ENCODE measurements around the gene DMWD. TPM values are rescaled to one million over a fixed set of nuclear protein-coding genes. Genes with fewer than 3 reads are reported as not detected.

The DMWD gene
- total RNA-seq, 1 donor from 2014 or later: 13.9 TPM

DNA sequence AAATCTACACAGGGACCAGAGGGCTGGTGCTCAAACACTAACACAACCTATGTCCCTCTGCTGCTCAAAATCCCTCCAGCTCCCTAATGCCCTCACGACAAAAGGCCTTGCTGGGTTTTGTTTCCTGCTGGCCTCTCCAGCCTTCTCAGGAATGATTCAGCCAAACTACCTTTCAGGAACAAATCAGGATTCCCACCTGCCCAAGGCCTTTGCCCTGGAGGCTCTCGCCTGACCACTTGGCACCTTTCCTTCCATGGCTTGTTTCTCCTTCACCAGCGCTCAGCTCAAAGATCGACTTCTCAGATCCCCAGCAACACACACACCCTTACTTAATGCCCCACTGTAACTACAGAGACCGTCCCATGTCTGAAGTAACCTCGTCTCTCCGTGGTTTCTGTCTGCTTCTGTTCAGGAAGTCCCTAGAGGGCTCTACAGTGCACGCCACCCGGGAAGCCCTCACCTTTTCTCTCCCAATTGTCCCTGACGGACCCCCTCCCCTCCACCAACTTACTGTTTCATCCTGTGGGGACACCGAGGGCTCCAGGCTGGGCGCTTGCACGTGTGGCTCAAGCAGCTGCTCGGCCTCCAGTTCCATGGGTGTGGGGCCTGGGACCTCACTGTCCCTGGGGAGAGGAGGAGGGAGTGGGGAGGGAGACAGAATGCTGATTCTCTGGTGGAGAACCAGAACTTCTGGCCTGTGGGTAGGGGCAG is 20.4 kb downstream of the DMWD start:
- DNase-seq (ENCODE audit: low spot score) (no peak), ATAC-seq (no peak)

GRCh38 chr19:45771311-45771933 is 21.2 kb downstream of the DMWD start:
- ATAC-seq (no peak), DNase-seq (ENCODE audit: low spot score) (peak; percentile 63)

DNA sequence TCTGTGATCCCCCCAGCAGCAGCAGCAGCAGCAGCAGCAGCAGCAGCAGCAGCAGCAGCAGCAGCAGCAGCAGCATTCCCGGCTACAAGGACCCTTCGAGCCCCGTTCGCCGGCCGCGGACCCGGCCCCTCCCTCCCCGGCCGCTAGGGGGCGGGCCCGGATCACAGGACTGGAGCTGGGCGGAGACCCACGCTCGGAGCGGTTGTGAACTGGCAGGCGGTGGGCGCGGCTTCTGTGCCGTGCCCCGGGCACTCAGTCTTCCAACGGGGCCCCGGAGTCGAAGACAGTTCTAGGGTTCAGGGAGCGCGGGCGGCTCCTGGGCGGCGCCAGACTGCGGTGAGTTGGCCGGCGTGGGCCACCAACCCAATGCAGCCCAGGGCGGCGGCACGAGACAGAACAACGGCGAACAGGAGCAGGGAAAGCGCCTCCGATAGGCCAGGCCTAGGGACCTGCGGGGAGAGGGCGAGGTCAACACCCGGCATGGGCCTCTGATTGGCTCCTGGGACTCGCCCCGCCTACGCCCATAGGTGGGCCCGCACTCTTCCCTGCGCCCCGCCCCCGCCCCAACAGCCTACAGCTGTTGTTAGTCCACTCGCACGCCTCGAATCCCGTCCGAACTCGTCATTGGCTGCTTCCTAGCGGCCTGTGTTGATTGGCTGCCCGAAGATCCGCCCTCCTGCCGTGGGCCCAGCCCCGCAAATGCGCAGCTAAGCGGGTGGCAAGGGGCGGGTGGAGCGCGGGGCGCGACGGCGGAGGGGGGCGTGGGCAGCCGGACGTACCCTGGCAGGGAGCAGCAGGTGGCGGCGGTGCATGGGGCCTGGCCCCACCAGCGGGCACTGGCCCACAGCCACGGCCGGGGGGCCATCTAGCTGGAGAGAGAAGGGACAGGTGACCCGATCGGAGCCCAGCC is 22.2 kb downstream of the DMWD start:
- DNase-seq (ENCODE audit: low spot score): peak; percentile 98
- peak; percentile 71 for ATAC-seq

DNA sequence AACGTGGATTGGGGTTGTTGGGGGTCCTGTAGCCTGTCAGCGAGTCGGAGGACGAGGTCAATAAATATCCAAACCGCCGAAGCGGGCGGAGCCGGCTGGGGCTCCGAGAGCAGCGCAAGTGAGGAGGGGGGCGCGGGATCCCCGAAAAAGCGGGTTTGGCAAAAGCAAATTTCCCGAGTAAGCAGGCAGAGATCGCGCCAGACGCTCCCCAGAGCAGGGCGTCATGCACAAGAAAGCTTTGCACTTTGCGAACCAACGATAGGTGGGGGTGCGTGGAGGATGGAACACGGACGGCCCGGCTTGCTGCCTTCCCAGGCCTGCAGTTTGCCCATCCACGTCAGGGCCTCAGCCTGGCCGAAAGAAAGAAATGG is 22.8 kb downstream of the DMWD start:
- peak; percentile 1 for ATAC-seq
- peak; percentile 72 for DNase-seq (ENCODE audit: low spot score)

DNA sequence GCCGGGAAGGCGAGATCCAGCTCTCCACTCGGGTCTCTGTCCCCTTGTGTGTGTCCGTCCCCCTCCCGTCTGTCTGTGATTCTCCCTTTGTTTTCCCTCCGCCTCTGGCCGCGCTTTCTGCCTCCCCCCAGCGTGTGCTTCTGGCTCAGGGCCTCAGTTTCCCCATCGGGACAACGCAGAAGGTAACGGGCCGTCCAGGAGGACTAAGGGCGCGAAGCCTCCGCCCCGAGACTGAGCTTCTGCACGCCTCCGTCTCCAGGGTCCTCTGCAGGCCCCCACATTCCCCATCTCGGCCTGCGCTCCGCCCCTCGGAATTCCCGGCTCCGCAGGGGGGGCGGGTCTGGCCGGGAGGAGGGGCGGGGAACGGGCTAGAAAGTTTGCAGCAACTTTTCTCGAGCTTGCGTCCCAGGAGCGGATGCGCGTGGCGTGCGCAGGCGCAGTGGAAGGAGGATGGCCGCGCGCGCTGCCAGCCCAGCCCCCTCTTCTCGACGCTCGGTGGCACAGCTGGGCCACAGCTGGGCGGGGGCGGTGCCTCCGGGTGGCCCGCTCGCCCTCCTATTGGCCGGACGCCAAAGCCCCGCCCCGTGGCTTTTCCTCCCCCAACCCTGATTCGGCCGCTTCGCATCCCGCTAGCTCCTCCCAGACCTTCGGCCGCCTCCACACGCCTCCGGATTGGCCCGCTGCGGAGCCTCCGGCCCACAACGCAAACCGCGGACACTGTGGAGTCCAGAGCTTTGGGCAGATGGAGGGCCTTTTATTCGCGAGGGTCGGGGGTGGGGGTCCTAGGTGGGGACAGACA is 23.5 kb downstream of the DMWD start, which contains the start of gene SIX5:
TSS of gene SIX5 (minus strand) at position 269 of the 799 bp plus-strand sequence. CDS start 408 bp downstream, outside the sequence.
- peak; percentile 99 for DNase-seq (ENCODE audit: low spot score)
- peak; percentile 61 for ATAC-seq

GRCh38 chr19:45768655-45768983 is 24.0 kb downstream of the DMWD start:
- ATAC-seq (no peak), DNase-seq (ENCODE audit: low spot score) (peak; percentile 67)

- ATAC-seq (peak; percentile 9), DNase-seq (ENCODE audit: low spot score) (peak; percentile 81)
Observed at GRCh38 chr19:45767881-45768654, 24.6 kb downstream of the DMWD start.

GRCh38 chr19:45767410-45767880 is 25.2 kb downstream of the DMWD start:
- ATAC-seq (peak; percentile 2), DNase-seq (ENCODE audit: low spot score) (peak; percentile 77)

DNA sequence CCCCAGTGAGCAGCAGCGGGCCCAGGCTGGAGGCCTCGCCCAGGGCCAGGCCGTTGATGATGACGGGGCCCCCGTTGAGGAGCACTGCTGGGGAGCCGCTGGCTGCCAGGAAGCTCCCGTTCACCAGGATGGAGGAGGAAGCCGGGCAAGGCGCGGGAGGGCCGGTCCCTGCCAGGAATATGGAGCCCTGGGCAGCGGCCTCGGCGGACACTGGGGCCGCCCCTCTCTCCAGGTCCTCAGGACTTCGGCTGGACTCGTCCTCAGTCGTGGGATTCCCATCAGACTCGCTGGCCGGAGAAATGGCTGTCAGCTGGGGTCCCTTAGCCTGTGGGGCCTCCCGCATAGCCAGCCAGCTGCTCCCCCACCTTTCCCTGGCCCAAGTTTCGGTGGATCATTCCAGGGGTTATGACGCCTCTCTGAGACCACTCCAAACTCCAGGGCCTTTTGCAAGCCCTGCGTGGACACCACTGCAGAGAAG is 25.7 kb downstream of the DMWD start:
- ATAC-seq: no peak

DNA sequence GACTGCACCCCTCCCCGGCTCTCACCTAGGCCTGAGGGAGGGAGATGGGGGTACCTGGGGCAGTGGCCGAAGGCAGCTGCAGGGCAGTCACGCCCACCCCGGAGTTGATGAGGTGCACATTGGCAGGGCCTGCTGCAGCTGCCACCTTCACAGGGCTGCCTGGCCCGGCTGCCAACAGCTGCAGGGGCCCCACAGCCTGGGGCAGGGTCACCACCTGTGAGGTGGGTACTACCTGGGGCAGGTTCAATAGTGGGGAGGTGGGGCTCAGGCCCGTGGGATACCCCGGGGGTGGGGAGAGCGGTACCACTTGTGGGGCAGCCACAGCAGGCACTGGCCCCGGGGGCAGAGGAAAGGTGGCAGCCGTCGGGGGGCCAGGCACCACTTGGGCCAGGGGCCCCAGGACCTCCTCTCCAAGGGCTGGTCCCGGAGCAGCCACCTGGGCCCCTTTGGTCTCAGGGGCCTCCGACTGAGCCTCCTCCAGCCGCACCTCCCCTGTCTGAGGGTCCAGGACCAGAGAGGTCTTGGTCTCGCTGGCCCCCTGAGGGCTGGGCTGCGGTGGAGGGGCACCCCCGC is 26.3 kb downstream of the DMWD start:
- ATAC-seq: no peak

More for the DNA sequence above, 25.7 kb downstream of the DMWD start:
- DNase-seq (ENCODE audit: low spot score): no peak

GRCh38 chr19:45765702-45766295 is 26.8 kb downstream of the DMWD start:
- DNase-seq (ENCODE audit: low spot score): no peak
- ATAC-seq: no peak

More for the DNA sequence above, 26.3 kb downstream of the DMWD start:
- no peak for DNase-seq (ENCODE audit: low spot score)

- no peak for DNase-seq (ENCODE audit: low spot score)
- ATAC-seq: no peak
Observed at GRCh38 chr19:45764945-45765701, 27.5 kb downstream of the DMWD start.

DNA sequence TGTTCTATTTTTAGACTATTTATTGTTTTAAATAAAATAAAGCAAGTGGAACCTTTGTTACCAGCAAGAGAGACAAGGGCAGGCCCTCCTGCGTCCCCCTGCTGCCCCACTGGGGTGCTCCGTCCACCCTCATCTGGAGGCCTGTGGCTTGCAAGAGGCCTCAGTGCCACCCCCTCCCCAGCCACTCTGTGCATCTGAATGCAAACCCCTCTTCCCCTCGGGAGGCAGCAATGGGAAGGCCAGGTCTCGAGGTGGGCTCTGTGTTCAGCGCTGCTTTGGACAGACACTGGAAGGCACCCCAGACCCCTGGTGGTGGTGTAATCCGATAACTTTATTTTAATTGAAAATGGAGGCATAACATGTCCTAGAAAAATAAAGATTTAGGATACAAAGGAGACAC is 28.2 kb downstream of the DMWD start:
- ATAC-seq (no peak), DNase-seq (ENCODE audit: low spot score) (no peak)

GRCh38 chr19:45763691-45764294 is 28.9 kb downstream of the DMWD start:
- ATAC-seq (no peak), DNase-seq (ENCODE audit: low spot score) (no peak)

- ATAC-seq (no peak), DNase-seq (ENCODE audit: low spot score) (no peak)
Observed at GRCh38 chr19:45762870-45763631, 29.6 kb downstream of the DMWD start.

DNA sequence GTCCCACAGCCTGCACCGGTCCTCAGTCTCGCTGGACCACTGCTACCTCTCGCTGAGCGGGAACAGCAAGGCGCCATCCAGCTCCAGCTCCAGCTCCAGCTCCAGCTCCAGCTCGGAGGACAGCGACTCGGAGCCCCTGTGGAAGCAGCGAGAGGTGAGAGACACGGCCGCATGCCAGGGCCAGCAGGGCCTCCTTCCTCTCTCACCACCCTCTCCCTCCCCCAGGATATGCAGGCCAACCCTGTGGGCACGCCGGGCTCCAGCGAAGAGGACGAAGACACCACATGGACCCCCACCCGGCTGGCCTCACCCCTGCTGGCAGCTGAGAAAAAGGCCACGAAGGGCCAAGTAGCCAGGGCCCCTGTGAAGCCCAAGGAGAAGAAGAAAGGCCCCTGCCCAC is 30.9 kb downstream of the DMWD start:
- ATAC-seq (no peak), DNase-seq (ENCODE audit: low spot score) (no peak)

GRCh38 chr19:45758921-45759320 is 33.7 kb downstream of the DMWD start:
- ATAC-seq: no peak
- no peak for DNase-seq (ENCODE audit: low spot score)
